Measurements from ENCODE around the gene GTF3C1. TPM values are rescaled to one million over a fixed set of nuclear protein-coding genes. Genes with fewer than 3 reads are reported as not detected.

GTF3C1 gene
- total and polyA plus RNA-seq, 2 of the 8 experiments (the other 6 are each of a cell fraction or from before 2014, with no cell fraction given): 89.3 to 126 TPM

DNA sequence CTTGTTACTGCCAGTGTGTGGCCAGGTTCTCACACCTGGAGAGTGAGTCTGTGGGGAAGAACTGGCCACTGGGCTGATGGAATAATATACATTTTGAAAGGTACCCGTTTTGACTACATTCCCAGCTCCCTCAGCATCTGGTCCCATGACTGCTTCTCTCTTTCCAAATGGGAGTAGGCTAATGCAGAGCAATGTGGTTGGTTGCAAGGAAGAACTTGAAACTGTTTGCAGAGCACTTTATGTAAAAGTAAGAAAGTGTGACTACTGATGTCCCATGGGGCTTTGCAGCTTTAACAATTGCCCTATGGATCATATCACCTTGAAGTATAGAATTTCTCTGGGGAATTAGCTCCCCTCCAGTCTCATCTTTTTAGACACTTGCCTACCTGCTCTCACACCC is 9.2 kb upstream of the GTF3C1 start:
- no peak overlapping the region for H3K56ac ChIP-seq (replicated peaks; ENCODE audit: insufficient read length, low read depth, low read length)
- no peaks in the 10 kb centered on the region for H3K36me3 ChIP-seq (ENCODE audit: control insufficient read depth in 2 of 4, insufficient read depth in 4 of 4, low read length in 3 of 4)
- H2BK5ac ChIP-seq (ENCODE audit: low read depth, low read length): no peak overlapping the region
- H3K23ac ChIP-seq (ENCODE audit: insufficient read length): no peak overlapping the region
- H3K4me2 ChIP-seq (ENCODE audit: insufficient read depth in 1 of 2, low read depth in 2 of 2, low read length in 2 of 2): no peak overlapping the region
- H4K5ac ChIP-seq (ENCODE audit: insufficient read length, low read depth, low read length): no peak overlapping the region
- H3K4me1 ChIP-seq (replicated peaks in 1 of 4; ENCODE audit: control insufficient read depth in 3 of 4, insufficient read depth in 4 of 4, low read length in 3 of 4): no peaks in the 10 kb centered on the region
- no peak overlapping the region for H3K9ac ChIP-seq (replicated peaks in 1 of 4; ENCODE audit: extremely low read depth in 1 of 4, low read depth in 3 of 4, low read length in 3 of 4)
- no peak overlapping the region for H3K27ac ChIP-seq (ENCODE audit: low read depth, low read length)
- H2BK12ac ChIP-seq (ENCODE audit: low read depth, low read length): no peak overlapping the region
- no peaks in the 10 kb centered on the region for H3K23me2 ChIP-seq (ENCODE audit: low read depth, low read length)
- no peak overlapping the region for H2AFZ ChIP-seq (ENCODE audit: low read length)
- FAIRE-seq (no peak), DNase-seq (ENCODE audit: low read depth in 1 of 2, low spot score in 2 of 2) (no peak)
- no peaks in the 10 kb centered on the region for H3K79me2 ChIP-seq (ENCODE audit: control insufficient read depth in 1 of 2, insufficient read depth in 2 of 2, low read length in 2 of 2)
- H2BK120ac ChIP-seq (replicated peaks; ENCODE audit: low read depth, low read length): no peak overlapping the region
- no peak overlapping the region for H2AK5ac ChIP-seq (ENCODE audit: low read depth, low read length)
- TF ChIP-seq NRF1 (IDR thresholded peaks at IDR 0.05; ENCODE audit: low read depth, low read length) (no peak), CHD1 (IDR thresholded peaks at IDR 0.05; ENCODE audit: low read depth, low read length) (no peak), FOSL1 (IDR thresholded peaks at IDR 0.05; ENCODE audit: insufficient read depth, low read depth, low read length) (no peak), KDM5A (IDR thresholded peaks at IDR 0.05; ENCODE audit: low read length) (no peak), TAF7 (optimal IDR thresholded peaks at IDR 0.05; ENCODE audit: borderline replicate concordance, low read depth, low read length) (no peak), CTBP2 (IDR thresholded peaks at IDR 0.05; ENCODE audit: borderline replicate concordance, insufficient read depth, insufficient read length, low read length) (no peak), JUND (IDR thresholded peaks at IDR 0.05; ENCODE audit: low read length) (no peak), RBBP5 (IDR thresholded peaks at IDR 0.05; ENCODE audit: borderline replicate concordance, low read depth, low read length) (no peak), PHF8 (conservative IDR thresholded peaks at IDR 0.05; ENCODE audit: low read depth, low read length) (no peak), KDM1A (IDR thresholded peaks at IDR 0.05; ENCODE audit: borderline replicate concordance, low read length) (no peak), GABPA (IDR thresholded peaks at IDR 0.05; ENCODE audit: borderline replicate concordance, insufficient read depth, low read length) (no peak), ZNF274 (IDR thresholded peaks at IDR 0.05; ENCODE audit: borderline replicate concordance, extremely low read depth, low read length) (no peak)
- no peak overlapping the region for H4K91ac ChIP-seq (replicated peaks; ENCODE audit: insufficient read length, low read length)
- H2BK20ac ChIP-seq (ENCODE audit: low read length): no peak overlapping the region
- H3K27me3 ChIP-seq (replicated peaks in 1 of 4; ENCODE audit: control insufficient read depth in 3 of 4, extremely low read depth in 1 of 4, insufficient read depth in 3 of 4, low read length in 3 of 4): no peaks in the 10 kb centered on the region
- WGBS, 2 experiments (ENCODE audit: extremely low coverage in 1 of 2, insufficient coverage in 1 of 2, insufficient read length in 1 of 2, insufficient replicate concordance in 2 of 2, low coverage in 1 of 2, low lambda C conversion rate in 2 of 2, missing lambda C conversion rate in 1 of 2): 86% methylated on average over 1 of the region's 1 CpG; no CpG with 5 or more reads in 1 of the 2 experiments
- H3K14ac ChIP-seq (ENCODE audit: insufficient read length): no peak overlapping the region
- H4K8ac ChIP-seq (ENCODE audit: extremely low read depth, insufficient read depth, low read length): no peak overlapping the region
- H3K4ac ChIP-seq (replicated peaks; ENCODE audit: insufficient read length, low read depth, low read length): no peak overlapping the region
- POLR2A ChIA-PET (ENCODE audit: partially characterized antibody): no interaction called here
- no peak overlapping the region for H3K18ac ChIP-seq (ENCODE audit: extremely low read depth, low read length)
- H4K20me1 ChIP-seq (replicated peaks in 1 of 2; ENCODE audit: control insufficient read depth in 1 of 2, insufficient read depth in 2 of 2, low read length in 2 of 2): peaks cover 0 to 5% of the 10 kb centered on the region in 2 experiments
- no peaks in the 10 kb centered on the region for H3K9me3 ChIP-seq (ENCODE audit: insufficient read depth in 2 of 2, low read depth in 1 of 2, low read length in 1 of 2)
- peaks cover 3% of the 10 kb centered on the region; the same call in 1 of the 2 replicates for H3K79me1 ChIP-seq (ENCODE audit: low read depth, low read length)
- H2BK15ac ChIP-seq (ENCODE audit: low read length): no peak overlapping the region
- no peak overlapping the region for H3K4me3 ChIP-seq (ENCODE audit: extremely low read depth in 1 of 4, insufficient read depth in 2 of 4, low read depth in 3 of 4, low read length in 4 of 4)
- CTCF ChIA-PET (ENCODE audit: partially characterized antibody): interaction anchor here (0.9 kb wide), 1 partner anchor 81 kb away, joined by 3 read pairs; no protein-coding TSS in a partner anchor
